SH-SY5Y (cell line): Measurements from ENCODE around the gene SNX33.

Experiments used
- GATA2 ChIP-seq: IDR thresholded peaks from 2 replicates; pipeline ENCODE4 v1.6.1; 2011; ENCODE audit warnings: mild to moderate bottlenecking, low read depth, low read length
- GATA3 ChIP-seq: IDR thresholded peaks from 2 replicates; pipeline ENCODE4 v1.6.1; 2011; ENCODE audit warnings: low read depth, mild to moderate bottlenecking, low read length, moderate library complexity

DNA sequence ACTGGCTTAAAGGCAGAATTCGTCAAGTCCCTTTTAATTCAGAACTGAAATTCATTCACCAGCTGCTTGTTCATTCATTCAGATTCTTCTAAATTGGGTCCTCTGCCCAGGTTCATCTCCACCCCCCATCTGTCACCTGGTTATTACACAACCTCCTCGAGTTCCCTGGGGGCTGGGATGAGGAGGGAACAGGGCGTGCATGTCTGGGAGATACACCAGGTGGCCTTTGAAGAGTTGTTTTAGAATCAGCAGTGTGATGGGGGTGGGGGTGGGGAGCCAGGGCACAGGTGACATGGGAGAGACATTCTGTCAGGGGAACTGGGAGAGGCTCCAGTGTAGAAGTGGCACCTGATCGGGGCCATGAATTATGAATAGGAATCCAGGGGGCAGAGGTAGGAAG lies 8.2 kb downstream of the SNX33 start:
- TF ChIP-seq GATA3 = no peak
- TF ChIP-seq GATA2 = no peak
